ENCODE results near the gene SOX4. TPM values are rescaled to one million over a fixed set of nuclear protein-coding genes. Genes with fewer than 3 reads are reported as not detected.

Gene SOX4
- total RNA-seq, 3 donors from 2014 or later = 18.2 to 71.0 (median 48.8) TPM

GRCh38 chr6:21601339-21601923 lies 7.9 kb downstream of the SOX4 start:
- H3K27ac ChIP-seq = no peak overlapping the region
- H3K4me3 ChIP-seq = no peak overlapping the region
- H3K9me3 ChIP-seq = peaks cover 0 to 3% of the 10 kb centered on the region in 2 donors
- no peaks in the 10 kb centered on the region for H3K27me3 ChIP-seq
- intact Hi-C loops (cut with DNase I; ENCODE audit: low total_unique reads) = no loop called here
- no peak for DNase-seq (ENCODE audit: low spot score in 2 of 2)
- H3K36me3 ChIP-seq = no peaks in the 10 kb centered on the region
- peaks cover 0 to 8% of the 10 kb centered on the region in 2 donors for H3K4me1 ChIP-seq
- TF ChIP-seq CTCF (IDR thresholded peaks at IDR 0.05) (no peak), POLR2AphosphoS5 (IDR thresholded peaks at IDR 0.05) (no peak), POLR2A (IDR thresholded peaks at IDR 0.05) (no peak)

- H3K9me3 ChIP-seq = peaks cover 0 to 3% of the 10 kb centered on the region in 2 donors
- TF ChIP-seq POLR2AphosphoS5 (IDR thresholded peaks at IDR 0.05) (no peak), CTCF (IDR thresholded peaks at IDR 0.05) (no peak)
- intact Hi-C loops (cut with DNase I; ENCODE audit: low total_unique reads) = no loop called here
- H3K27me3 ChIP-seq = no peaks in the 10 kb centered on the region
- H3K4me3 ChIP-seq = no peak overlapping the region
- no peak overlapping the region for H3K27ac ChIP-seq
- peaks cover 0 to 8% of the 10 kb centered on the region in 2 donors for H3K4me1 ChIP-seq
- DNase-seq (ENCODE audit: low spot score in 2 of 2) = peak in 1 of 2 donors; percentile 15
- no peaks in the 10 kb centered on the region for H3K36me3 ChIP-seq
These were observed 8.4 kb downstream of the SOX4 start for GRCh38 chr6:21601932-21602390.

- peaks cover 0 to 6% of the 10 kb centered on the region in 2 donors for H3K4me1 ChIP-seq
- no peak overlapping the region for H3K27ac ChIP-seq
- DNase-seq (ENCODE audit: low spot score in 2 of 2) = no peak
- no peaks in the 10 kb centered on the region for H3K36me3 ChIP-seq
- H3K9me3 ChIP-seq = peaks cover 0 to 3% of the 10 kb centered on the region in 2 donors
- H3K27me3 ChIP-seq = no peaks in the 10 kb centered on the region
- TF ChIP-seq POLR2A (IDR thresholded peaks at IDR 0.05) (no peak), POLR2AphosphoS5 (IDR thresholded peaks at IDR 0.05) (no peak), CTCF (IDR thresholded peaks at IDR 0.05) (no peak)
- H3K4me3 ChIP-seq = no peak overlapping the region
- intact Hi-C loops (cut with DNase I; ENCODE audit: low total_unique reads) = no loop called here
These were observed 9.8 kb downstream of the SOX4 start for GRCh38 chr6:21603082-21603952.

- peaks cover 0 to 3% of the 10 kb centered on the region in 2 donors for H3K9me3 ChIP-seq
- no peak overlapping the region for H3K4me3 ChIP-seq
- DNase-seq (ENCODE audit: low spot score in 2 of 2) = peak in 1 of 2 donors; percentile 14
- H3K27me3 ChIP-seq = no peaks in the 10 kb centered on the region
- no peaks in the 10 kb centered on the region for H3K4me1 ChIP-seq
- TF ChIP-seq CTCF (IDR thresholded peaks at IDR 0.05) (no peak), POLR2AphosphoS5 (IDR thresholded peaks at IDR 0.05) (no peak), POLR2A (IDR thresholded peaks at IDR 0.05) (no peak)
- H3K27ac ChIP-seq = no peak overlapping the region
- H3K36me3 ChIP-seq = no peaks in the 10 kb centered on the region
- intact Hi-C loops (cut with DNase I; ENCODE audit: low total_unique reads) = no loop called here
These were observed 10.5 kb downstream of the SOX4 start for GRCh38 chr6:21604081-21604480.

GRCh38 chr6:21605166-21605565 lies 11.6 kb downstream of the SOX4 start:
- TF ChIP-seq POLR2A (IDR thresholded peaks at IDR 0.05) (no peak), CTCF (IDR thresholded peaks at IDR 0.05) (no peak), POLR2AphosphoS5 (IDR thresholded peaks at IDR 0.05) (no peak)
- Histone ChIP-seq H3K4me3 (no peak overlapping the region), H3K9me3 (peaks cover 0 to 3% of the 10 kb centered on the region in 2 donors), H3K27me3 (no peaks in the 10 kb centered on the region), H3K27ac (no peak overlapping the region), H3K4me1 (no peaks in the 10 kb centered on the region), H3K36me3 (no peaks in the 10 kb centered on the region)
- intact Hi-C loops (cut with DNase I; ENCODE audit: low total_unique reads) = no loop called here
- no peak for DNase-seq (ENCODE audit: low spot score in 2 of 2)

All from breast epithelium (tissue), 4 donors.